Umbilical cord (tissue), 2 donors: ENCODE data around the gene SCART1. TPM values are rescaled to one million over a fixed set of nuclear protein-coding genes. Genes with fewer than 3 reads are reported as not detected.
"Not testable (repeated sequence)": the region's sequence is repeated elsewhere in the genome, so short reads cannot be mapped to it uniquely, and the experiment has no call there.

Source experiments
- DNase-seq: peaks from one replicate; pipeline ENCODE4 v3.0.0-alpha.2; 2015; ENCODE audit warnings: low spot score
- total RNA-seq: library from RNA; depleted of rRNA; stranded (reverse); fragments of >200 nt; gene quantifications from one replicate; pipeline ENCODE4 v1.2.3, GENCODE V29; 2014; ENCODE audit warnings: low replicate concordance; ENCODE audit not compliant: insufficient read depth

The SCART1 gene
- total RNA-seq, 1 donor from 2014 or later = 2.9 TPM

- DNase-seq = no peak
Measured at GRCh38 chr10:133474027-133474426, 20.3 kb downstream of the SCART1 start.

DNA sequence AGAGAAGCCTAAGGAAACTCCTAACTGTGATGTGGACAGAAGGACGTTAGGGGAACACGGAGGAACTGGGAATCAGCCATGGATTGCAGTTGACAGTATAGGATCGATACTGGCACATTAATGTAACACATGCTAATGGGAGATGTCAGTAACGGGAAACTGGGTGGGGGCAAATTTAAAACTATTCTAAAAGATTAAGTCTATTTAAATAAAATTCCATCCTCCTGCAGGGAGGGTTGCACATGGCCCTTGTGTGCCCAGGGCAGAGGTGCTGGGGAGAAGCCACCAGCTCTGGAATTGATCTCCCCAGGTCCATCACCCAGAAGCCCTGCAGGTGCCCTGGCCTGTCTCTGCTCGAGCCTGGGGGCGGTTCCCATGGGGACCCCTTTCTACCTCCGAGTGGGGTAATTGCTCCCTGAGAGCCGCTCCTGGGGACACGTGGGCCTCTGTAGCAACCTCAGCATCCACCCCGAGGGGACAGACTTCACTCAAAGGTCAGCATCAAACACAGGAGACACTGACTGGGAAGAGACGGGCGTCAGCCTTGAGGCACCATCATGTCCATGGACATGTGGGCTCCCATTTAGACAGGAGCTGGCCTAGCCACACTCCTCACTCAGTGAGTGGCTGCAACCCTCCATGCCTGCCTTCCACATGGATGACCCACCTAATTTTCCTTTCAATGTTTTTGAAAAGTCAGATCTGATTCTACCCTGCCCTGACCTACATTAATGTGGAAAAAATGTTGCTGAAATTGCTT, 21.1 kb downstream of the SCART1 start:
- DNase-seq = no peak

DNA sequence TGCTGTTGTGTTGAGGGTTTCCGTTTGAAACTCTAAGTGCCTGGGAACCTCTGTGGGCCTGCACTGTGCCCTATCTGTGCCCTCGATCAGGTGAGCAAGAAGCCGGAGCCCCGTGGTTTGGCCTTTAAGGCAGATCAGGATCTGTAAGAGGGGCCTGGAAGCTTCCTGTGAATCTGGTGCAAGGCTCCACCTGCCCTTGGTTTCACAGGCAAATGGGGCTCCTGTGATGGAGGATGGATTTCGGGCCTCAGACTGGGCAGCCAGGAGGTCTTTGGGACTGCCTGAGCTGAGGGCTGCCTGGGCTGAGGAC, 21.6 kb downstream of the SCART1 start:
- DNase-seq = no peak

DNA sequence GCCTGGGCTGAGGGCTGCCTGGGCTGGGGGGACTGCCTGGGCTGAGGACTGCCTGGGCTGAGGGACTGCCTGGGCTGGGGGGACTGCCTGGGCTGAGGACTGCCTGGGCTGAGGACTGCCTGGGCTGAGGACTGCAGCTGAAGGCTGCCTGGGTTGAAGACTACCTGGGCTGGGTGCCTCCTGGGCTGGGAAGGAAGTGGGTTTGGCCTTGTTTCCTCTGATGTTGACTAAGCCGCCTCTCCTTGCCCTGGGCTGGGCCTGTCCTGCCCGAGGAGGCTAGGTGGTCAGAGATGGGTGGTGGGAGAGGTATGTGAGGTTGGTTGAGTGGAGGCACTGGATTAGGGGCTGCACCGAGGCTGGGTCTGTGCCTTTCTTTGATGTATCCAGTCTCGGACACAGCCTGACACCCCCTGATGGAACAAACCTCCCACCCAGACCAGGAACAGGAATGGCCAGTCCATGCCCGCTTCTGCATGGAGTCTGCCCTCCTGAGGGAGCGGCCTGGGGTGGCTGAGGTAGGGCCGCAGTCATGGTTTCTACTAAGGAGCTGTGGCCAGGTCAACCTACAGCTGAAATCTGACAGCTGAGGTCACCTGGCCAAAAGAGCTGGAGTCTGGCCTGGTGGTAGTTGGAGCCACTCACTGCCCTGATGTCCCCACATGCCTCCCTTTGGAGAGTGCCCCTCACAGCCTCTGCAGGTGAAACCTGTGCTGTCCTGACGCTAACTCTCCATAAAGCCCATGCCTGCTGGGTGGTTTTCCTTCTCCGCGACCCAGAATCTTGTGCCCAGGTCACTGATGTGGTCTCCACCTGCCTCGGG, 22.3 kb downstream of the SCART1 start:
- DNase-seq = no peak

GRCh38 chr10:133476641-133476990, 22.9 kb downstream of the SCART1 start:
- DNase-seq = no peak

- no peak for DNase-seq
Measured at GRCh38 chr10:133481086-133481643, 27.4 kb downstream of the SCART1 start.

DNA sequence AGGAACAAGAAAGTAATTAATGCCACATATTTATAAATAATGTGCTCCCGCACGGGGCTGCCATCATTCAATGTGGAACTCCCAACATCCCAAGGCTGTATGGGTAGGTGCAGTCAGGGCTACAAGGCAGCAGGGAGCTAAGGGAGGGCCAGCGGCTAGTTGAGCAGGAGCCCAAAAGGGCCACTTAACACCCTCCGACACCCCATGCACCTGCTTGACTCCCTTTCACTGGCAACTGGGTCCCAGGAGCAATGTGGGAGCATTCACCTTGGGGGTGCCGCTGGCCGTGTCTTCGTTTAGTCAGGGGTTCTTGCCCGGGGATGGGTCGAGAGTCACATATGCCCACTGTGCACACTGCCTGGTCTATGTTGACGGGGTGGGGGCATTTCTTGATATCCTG, 27.9 kb downstream of the SCART1 start:
- no peak for DNase-seq

- DNase-seq = no peak
Measured at GRCh38 chr10:133484818-133485217, 31.1 kb downstream of the SCART1 start.

DNA sequence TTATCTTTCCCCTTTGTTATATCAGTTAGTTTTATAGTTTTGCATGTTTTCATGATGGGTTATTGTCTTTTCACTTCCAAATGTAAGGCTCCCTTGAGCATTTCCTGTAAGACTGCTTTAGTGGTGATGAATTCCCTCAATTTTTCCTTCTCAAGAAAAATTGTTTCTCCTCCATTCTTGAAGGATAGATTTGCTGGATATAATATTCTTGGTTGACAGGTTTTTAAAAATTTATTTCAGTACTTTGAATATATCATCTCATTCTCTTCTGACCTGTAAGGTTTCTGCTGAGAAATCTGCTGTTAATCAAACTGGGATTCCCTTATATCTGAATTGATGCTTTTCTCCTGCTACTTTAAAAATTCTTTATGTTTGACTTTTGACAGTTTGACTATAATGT, 33.3 kb downstream of the SCART1 start:
- DNase-seq = no peak

GRCh38 chr10:133488354-133488753, 34.6 kb downstream of the SCART1 start:
- no peak for DNase-seq

DNA sequence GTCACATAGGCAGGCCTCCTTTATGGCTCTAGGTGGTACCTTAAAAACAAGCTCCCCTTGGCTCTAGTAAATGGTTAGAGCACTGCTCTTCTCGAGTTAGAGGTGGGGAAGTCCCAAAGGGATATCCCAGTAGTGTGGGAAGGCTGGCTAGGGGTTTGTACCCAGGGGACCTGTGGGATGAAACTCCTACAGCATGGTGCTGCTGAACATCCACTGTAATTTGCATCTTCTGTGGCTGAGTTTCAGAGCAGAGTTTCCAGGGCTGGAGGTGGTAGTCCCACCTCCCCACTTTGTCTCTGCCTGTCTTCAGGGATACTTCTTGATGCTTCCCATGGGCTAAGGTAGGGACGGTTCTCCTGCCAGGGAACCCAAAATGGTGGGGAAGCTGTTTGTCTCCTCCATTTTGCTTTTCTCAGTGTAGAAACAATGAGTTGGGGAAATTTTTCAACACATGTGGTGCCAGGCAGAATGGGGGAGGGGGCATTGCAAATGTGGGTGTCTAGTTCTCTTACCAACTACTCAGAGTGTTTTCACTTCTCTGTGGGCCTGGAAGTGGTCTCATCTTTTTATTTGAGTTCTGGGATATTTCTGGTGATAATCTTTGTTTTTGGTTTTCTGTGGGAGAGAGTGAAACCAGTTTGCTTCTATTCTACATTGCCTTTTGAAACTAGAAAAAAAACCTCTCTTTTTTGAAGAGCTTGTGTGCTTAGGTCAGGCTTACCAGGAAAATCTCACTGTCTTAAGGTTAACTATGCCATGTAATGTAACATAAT, 36.3 kb downstream of the SCART1 start:
- no peak for DNase-seq

DNA sequence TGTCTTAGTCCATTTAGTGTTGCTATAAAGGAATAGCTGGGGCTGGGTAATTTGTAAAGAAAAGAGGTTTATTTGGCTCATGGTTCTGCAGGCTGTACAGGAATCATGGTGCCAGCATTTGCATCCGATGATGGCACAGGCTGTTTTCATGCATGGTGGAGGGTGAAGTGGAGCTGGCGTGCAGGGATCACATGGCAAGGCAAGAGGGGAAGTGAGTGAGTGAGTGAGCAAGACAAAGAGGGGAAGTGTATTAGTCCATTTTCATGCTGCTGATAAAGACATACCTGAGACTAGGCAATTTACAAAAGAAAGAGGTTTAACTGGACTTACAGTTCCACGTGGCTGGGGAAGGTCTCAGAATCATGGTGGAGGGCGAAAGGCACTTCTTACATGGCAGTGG, 39.8 kb downstream of the SCART1 start:
- DNase-seq = not testable (repeated sequence)

DNA sequence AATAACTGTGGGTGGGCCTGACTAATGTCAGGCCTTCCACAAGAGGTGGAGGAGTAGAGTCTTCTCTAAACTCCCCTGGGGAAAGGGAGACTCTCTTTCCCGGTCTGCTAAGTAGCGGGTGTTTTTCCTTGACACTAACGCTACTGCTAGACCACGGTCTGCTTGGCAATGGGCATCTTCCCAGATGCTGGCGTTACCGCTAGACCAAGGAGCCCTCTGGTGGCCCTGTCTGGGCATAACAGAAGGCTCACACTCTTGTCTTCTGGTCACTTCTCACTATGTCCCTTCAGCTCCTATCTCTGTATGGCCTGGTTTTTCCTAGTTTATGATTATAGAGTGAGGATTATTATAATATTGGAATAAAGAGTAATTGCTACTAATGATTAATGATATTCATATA, 43.6 kb downstream of the SCART1 start:
- not testable (repeated sequence) for DNase-seq

DNA sequence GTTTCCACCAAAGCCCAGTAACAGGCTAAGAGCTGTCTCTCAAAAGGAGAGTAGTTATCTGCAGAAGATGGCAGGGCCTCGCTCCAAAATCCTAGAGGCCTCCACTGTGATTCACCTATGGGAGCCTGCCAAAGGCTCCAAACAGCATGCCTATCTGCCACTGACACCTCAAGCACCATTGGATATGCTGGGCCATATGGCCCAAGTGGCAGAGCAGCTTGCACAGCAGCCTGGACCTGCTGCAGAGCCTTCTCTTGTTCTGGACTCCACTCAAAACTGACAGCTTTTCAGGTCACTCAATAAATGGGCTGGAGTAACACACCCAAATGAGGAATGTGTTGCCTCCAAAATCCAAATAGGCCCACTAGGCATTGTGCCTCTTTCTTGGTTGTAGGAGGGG, 45.4 kb downstream of the SCART1 start:
- not testable (repeated sequence) for DNase-seq

GRCh38 chr10:133500897-133501296, 47.2 kb downstream of the SCART1 start:
- DNase-seq = not testable (repeated sequence)

GRCh38 chr10:133509700-133510099, 56.0 kb downstream of the SCART1 start:
- no peak for DNase-seq

DNA sequence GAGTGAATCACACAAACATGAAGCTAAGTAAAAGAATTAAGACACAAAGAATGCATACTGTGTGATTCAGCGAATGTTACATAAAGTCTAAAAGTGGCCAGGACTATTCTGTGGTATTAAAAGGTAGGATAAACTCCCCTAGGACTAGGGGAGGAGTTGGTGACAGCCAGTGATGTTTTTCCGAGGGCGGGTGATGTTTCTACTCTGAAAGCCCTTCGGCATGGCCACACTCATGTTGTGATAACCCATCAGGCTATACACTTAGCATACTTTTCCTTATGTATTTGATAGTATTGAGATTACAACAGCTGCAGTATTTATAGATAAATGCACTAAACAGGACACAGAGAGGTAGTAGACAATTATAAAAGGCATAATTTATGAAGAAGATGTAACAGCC, 57.7 kb downstream of the SCART1 start:
- no peak for DNase-seq

DNA sequence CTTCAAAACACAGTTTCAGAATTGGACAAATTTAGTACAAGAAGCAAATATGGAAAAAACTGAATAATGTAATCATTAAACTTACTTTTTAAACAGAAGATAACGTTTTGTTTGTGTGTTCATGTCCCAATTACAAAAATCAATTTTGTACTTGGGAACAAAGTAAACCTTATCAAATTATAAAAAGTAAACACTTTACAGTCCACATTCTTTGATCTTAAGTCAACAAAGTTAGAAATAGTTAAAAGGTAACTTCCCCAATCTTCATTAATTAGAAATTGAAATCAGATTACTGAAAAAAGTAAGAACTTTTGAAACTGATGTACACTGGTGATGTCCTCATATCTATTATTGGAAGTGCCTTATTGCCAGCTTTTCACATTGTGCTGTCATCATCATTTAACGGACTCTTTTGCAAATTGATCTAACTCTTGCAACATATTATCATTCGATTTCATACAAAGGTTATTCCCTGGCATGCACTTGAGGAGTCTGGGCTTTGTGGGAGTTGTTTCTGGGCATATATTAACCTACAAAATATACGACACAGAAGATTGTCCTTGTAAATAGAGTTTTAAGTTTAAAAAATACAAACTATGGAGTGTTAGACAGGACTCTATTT, 58.3 kb downstream of the SCART1 start:
- DNase-seq = no peak

GRCh38 chr10:133515471-133515870, 61.7 kb downstream of the SCART1 start:
- DNase-seq = no peak

DNA sequence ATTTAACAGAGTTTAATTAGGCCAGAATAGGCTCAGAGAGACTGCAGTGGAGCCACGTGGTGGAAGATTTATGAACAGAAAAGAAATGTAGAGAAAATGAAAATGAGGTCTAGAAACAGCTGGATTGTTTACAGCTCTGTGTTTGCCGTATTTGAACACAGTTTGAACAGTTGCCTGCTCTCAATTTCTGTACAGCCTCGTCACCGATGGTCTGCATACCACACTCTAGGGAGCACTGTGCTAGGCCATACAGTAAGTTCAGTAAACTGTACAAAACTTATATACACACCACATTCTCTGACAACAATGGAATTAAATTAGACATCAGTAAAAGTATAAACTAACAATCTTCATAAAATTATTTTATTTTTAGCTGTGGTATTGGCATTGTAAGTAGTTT, 62.3 kb downstream of the SCART1 start:
- DNase-seq = no peak

DNA sequence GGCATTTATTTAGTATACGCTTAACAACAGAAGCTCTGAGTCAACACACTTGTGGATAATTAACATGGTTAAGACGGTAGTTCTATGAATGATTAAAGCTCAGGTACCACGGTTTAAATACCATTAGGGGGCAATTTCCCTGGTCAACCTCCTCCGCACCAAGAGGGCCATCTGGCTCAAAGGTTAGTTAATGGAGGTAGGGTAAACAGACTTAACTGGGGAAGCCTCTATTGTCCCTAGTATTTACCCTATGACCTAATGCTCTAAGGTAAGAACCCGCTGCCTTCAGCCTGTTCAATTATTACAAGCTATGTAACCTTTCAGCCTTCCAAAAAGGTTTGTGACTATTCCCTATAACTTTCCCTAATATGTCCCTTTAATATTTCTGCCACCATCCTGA, 64.8 kb downstream of the SCART1 start:
- not testable (repeated sequence) for DNase-seq
